SKM-1 treated with dmso at 0.1 percent for 144 hours (cell line): ENCODE data around the gene CYP24A1.
A peak's percentile ranks its signal among the peaks of the same experiment; 100 is the strongest.

Experiments
- DNase-seq: peaks from one replicate; lab custom pipeline; 2025; ENCODE audit not compliant: unreplicated experiment; lab: John Stamatoyannopoulos, UW

The CYP24A1 gene

DNA sequence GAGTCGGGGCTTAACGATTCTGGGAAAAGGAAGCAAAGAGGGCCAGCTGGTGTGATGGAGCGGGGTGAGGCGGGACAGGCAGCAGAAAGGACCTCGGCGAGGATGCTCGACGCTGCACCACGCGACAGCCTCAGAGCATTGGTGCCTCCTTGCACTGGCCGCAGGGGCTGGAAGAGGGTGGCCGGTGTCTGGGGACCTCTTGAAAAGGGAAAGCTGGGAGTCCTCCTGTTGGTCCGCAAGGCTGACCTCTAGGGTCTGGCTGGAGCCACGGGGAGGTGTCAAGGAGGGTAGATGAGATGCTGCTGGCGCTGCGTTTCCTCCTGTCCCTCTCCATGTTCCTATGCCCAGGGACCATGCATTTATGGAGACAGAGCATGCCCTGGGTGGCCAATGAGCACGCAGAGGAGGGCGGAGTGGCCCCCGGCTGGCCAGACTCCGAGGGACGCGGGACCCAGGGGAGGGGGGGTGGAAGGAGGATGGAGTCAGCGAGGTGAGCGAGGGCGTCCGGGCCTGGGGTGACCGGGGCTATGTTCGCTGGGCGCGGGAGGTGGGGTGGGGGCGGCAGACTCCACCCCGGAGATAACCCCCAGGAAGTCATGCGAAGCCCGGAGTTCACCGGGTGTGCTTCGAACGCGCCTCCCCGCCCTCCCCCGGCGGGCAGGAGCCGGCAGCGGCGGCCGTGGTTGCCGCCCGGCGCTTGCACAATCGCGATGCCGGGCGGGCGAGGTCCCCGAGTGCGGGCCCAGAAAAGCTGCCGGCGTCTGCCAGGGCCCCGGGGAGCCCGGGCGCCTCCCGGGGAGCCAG lies at the start of gene CYP24A1:
Gene CYP24A1, minus strand, starts transcription at position 334 of the 804 bp plus-strand sequence. CDS start 407 bp downstream, outside the sequence.
- DNase-seq: peak; percentile 33

GRCh38 chr20:54223285-54223684 lies 49.5 kb upstream of the CYP24A1 start:
- no peak for DNase-seq

GRCh38 chr20:54221996-54222890 lies 48.5 kb upstream of the CYP24A1 start:
- no peak for DNase-seq

DNA sequence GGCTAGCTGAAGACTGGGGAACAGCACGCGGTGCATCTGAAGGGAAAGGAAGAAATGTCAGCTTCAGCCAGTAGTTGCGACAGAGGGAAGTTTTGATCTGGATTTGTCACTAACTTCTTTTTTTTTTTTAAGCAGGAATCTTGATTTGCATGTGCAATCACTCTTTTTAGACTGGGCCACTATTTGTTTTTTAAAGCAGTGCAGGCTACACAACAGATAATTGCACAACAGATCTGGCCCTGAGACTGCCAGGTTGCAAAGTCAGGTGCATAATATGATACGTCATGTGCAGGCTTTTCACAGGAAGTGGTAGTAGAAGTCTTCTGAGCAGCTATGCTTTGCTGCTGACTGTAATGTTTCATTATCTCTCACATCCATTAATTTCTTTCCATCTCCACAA lies 47.6 kb upstream of the CYP24A1 start:
- DNase-seq: no peak

GRCh38 chr20:54220722-54221121 lies 46.9 kb upstream of the CYP24A1 start:
- DNase-seq: no peak

GRCh38 chr20:54219751-54220426 lies 46.1 kb upstream of the CYP24A1 start:
- DNase-seq: no peak

GRCh38 chr20:54218470-54218869 lies 44.7 kb upstream of the CYP24A1 start:
- no peak for DNase-seq

GRCh38 chr20:54217762-54218161 lies 44.0 kb upstream of the CYP24A1 start:
- DNase-seq: no peak

DNA sequence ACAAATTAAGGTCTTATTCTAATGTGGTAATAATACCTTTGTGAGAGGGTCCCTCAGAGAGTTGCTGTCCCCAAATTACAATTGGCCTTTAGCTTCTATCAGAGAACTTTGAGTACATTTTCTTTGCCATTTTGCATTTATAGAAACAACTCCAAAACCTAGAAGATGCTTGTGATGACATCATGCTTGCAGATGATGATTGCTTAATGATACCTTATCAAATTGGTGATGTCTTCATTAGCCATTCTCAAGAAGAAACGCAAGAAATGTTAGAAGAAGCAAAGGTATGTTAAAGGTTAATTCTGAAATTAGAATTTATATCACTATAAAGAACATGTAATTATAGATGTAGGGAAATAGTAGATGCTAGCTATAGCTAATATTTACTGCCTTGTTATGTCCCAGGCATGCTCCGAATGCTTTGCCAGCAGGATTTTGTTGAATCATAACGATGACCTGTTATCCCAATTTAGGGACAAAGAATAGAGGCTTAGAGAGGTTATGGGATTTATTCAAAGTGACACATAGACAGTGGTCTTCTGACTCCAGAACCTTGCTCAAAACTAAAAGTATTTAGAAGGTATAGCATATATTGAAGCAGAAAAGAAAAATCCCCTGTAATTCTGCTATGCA lies 41.5 kb upstream of the CYP24A1 start:
- DNase-seq: no peak

DNA sequence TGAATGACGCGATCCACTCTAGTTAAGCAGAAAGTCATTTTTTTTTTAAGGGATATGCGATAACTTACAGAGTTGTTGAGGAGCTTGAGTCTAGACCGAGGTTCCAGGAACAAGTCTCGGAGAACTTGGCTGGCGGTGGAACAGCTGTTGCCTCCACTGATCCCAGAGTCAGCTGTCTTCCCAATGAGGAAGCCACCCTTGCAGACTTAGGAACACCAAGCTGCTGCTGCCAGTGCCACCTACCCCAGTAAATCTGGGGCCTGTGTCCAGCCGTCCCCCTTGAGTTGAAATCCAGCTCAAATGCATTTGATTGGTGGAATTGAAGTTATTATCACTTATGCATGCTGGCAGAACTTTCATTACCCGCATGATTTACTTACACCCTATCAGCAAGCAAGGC lies 40.8 kb upstream of the CYP24A1 start:
- DNase-seq: no peak

GRCh38 chr20:54212871-54213270 lies 39.1 kb upstream of the CYP24A1 start:
- DNase-seq: no peak

- no peak for DNase-seq
Observed at GRCh38 chr20:54212226-54212625, 38.4 kb upstream of the CYP24A1 start.

GRCh38 chr20:54209216-54209813 lies 35.5 kb upstream of the CYP24A1 start:
- DNase-seq: no peak

GRCh38 chr20:54208548-54209176 lies 34.9 kb upstream of the CYP24A1 start:
- DNase-seq: no peak

- peak; percentile 87 for DNase-seq
Observed at GRCh38 chr20:54207743-54208547, 34.2 kb upstream of the CYP24A1 start, which contains the start of gene PFDN4. Gene PFDN4, plus strand, starts transcription at chr20:54208087. Its CDS starts 14 bp downstream, at chr20:54208101.

DNA sequence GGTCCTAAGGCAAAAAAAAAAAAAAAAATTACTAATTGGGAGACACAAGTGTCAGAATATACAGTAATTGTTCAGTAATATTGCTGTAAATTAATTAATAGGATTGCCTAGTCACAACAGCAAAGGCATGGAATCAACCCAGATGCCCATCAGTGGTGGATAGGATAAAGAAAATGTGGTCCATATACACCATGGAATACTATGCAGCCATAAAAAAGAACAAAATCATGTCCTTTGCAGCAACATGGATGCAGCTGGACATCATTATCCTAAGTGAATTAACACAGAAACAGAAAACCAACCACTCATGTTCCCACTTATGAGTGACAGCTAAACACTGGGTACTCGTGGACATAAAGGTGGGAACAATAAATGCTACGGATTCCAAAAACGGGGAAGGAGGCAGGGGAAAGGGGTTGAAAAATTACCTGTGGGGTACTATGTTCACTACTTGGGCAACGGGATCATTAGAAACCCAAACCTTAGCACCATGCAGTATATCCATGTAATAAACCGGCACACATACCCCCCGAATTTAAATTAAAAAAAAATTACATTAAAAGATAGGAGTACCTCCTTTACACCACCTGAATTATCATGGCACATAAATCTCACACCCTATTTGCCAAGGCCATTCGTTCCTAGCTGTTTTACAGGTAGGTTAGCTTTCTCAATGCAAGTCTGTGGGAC lies 33.4 kb upstream of the CYP24A1 start:
- DNase-seq: no peak

DNA sequence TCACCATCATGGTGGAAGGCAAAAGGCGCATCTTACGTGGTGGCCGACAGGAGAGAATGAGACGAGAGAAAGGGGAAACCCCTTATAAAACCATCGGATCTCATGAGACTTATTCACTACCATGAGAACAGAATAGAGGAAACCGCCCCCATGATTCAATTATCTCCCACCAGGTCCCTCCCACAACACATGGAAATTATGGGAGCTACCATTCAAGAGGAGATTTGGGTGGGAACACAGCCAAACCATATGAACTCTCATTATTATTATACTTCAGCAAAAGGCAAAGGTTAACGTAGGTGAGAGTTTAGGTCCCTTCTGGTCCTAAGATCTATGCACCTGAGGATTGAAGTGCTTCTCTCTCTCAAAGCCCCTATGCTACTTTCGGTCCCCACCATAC lies 31.7 kb upstream of the CYP24A1 start:
- no peak for DNase-seq

DNA sequence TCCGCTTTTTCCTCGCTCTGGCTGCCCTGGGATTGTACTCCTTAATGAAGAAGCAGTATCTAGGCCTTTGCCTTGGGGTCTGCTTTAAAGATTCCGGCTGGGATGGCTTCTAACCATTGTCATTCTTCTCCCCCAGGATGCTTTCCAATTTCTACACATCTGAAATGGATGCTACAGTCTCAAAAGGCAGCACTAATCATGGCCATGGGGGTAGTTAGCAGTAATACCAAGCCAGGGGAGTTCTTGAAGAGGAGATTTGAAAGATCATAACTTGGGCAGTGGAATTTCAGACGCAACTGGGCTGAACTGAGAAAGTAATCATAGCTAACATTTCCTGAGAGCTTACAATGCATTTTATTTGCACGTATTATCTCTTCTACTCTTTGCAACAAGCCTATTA lies 30.7 kb upstream of the CYP24A1 start:
- no peak for DNase-seq

DNA sequence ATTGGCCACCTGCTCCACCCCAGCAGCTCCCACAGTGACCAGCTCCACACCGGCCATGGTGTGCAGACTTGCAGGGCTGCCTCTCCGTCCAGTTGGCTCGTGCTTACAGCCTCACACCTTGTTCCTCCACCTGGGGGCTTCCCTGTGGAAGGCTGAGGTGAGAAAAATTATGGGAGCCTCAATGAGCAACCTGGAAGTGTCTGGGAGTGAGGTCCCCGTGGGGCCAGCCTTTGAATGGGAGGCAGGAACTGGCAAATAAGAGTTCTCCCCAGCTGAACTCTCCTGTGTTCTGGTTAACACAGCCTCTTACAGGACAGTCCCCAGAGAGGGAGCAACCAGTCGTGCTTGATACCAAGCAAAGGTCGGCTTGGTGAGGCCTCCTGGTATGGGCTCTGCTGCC lies 30.3 kb upstream of the CYP24A1 start:
- DNase-seq: no peak
